ENCODE measurements around the gene ZNF326. TPM values are rescaled to one million over a fixed set of nuclear protein-coding genes. Genes with fewer than 3 reads are reported as not detected.
"Not testable (repeated sequence)": the region's sequence is repeated elsewhere in the genome, so short reads cannot be mapped to it uniquely, and the experiment has no call there.

Gene ZNF326
- total RNA-seq, 4 donors from 2014 or later: 7.9 to 25.3 (median 18.8) TPM

DNA sequence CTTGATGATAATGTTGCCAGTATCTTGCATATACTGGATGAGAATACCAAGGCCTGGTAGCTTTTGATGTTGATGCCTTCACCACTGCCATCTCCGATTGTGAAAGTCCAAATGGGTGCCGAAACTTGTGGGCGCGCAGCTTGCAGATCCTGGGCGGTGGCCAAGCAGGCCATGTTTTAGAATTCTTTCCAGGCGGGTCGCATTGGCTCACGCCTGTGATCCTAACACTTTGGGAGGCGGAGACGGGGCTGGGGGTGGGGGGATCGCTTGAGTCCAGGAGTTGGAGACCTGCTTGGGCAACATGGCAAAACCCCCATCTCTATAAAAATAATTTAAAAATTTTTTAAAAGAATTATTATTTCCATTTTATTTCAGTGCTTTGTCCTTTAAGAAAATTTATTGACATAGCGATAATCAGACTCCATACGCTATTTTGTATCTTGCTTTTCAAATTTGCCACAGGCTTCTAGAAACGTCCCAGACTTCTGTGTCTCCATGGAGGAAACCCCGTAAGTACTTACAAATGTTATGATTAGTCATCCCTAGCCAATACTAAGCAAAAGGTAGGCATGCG is 592 bp upstream of the ZNF326 start:
- Histone ChIP-seq H3K27ac (peak overlapping the region; percentile 95 to 99 (median 98)), H3K4me1 (peaks cover 9 to 70% (median 19%) of the 10 kb centered on the region in 3 donors), H3K27me3 (no peaks in the 10 kb centered on the region), H3K9me3 (no peaks in the 10 kb centered on the region), H3K36me3 (peaks cover 0 to 3% (median 0%) of the 10 kb centered on the region in 3 donors), H3K4me3 (peak overlapping the region; percentile 76 to 93 (median 89))
- no peak for DNase-seq
- TF ChIP-seq, protein P1, sequence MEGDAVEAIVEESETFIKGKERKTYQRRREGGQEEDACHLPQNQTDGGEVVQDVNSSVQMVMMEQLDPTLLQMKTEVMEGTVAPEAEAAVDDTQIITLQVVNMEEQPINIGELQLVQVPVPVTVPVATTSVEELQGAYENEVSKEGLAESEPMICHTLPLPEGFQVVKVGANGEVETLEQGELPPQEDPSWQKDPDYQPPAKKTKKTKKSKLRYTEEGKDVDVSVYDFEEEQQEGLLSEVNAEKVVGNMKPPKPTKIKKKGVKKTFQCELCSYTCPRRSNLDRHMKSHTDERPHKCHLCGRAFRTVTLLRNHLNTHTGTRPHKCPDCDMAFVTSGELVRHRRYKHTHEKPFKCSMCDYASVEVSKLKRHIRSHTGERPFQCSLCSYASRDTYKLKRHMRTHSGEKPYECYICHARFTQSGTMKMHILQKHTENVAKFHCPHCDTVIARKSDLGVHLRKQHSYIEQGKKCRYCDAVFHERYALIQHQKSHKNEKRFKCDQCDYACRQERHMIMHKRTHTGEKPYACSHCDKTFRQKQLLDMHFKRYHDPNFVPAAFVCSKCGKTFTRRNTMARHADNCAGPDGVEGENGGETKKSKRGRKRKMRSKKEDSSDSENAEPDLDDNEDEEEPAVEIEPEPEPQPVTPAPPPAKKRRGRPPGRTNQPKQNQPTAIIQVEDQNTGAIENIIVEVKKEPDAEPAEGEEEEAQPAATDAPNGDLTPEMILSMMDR (IDR thresholded peaks at IDR 0.05): no peak
- TF ChIP-seq POLR2A (IDR thresholded peaks at IDR 0.05): no peak
- intact Hi-C loops (cut with DNase I): no loop called here
- WGBS, 2 donors: 66 to 67% methylated on average over 16 of the region's 16 CpGs

- no peak for DNase-seq
- peaks cover 9 to 72% (median 22%) of the 10 kb centered on the region in 3 donors for H3K4me1 ChIP-seq
- H3K4me3 ChIP-seq: peak overlapping the region; percentile 76 to 93 (median 89)
- H3K36me3 ChIP-seq: peaks cover 0 to 18% (median 0%) of the 10 kb centered on the region in 3 donors
- peak overlapping the region; percentile 95 to 99 (median 98) for H3K27ac ChIP-seq
- no peaks in the 10 kb centered on the region for H3K27me3 ChIP-seq
- TF ChIP-seq POLR2A (IDR thresholded peaks at IDR 0.05): no peak
- TF ChIP-seq, protein P1 (IDR thresholded peaks at IDR 0.05): no peak
- 2 to 4% methylated on average over 15 of the region's 15 CpGs for WGBS, 2 donors
- intact Hi-C loops (cut with DNase I): no loop called here
- H3K9me3 ChIP-seq: no peaks in the 10 kb centered on the region
These were observed 914 bp downstream of the ZNF326 start for GRCh38 chr1:89995598-89996449.

DNA sequence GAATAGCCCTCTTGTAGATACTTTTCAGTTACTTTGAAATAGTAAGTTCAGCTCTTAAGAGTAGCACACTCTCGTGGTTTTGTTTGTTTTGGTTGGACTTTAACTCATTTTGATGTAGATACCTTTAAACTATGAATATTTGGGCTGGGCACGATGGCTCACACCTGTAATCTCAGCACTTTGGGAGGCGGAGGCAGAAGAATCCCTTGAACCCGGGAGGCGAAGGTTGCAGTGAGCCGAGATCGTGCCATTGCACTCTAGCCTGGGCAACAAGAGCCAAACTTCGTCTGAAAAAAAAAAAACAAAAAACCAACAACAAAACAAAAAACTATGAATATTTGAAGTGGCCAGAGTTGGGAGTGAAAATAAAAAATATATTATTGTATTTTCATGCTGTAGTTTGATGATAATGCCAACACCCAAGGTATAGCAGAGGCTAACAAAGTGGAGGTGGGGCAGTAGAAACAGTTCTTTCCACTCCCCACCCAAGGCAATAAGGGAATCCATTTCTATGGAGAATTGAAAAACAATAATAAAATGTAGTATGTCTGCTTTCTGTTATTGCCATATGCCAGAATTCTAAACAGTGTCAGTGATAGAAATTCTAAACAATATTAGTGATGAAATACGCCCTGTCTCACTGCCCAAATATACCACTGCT is 1.7 kb downstream of the ZNF326 start:
- Histone ChIP-seq H3K36me3 (peaks cover 0 to 25% (median 0%) of the 10 kb centered on the region in 3 donors), H3K27me3 (no peaks in the 10 kb centered on the region), H3K4me3 (peak overlapping the region; percentile 6 to 91 (median 82)), H3K9me3 (no peaks in the 10 kb centered on the region), H3K27ac (peak overlapping the region in 3 of 4 donors; percentile 95 to 99 (median 98)), H3K4me1 (peaks cover 9 to 72% (median 22%) of the 10 kb centered on the region in 3 donors)
- WGBS, 2 donors: 28 to 39% methylated on average over 9 of the region's 9 CpGs
- intact Hi-C loops (cut with DNase I): no loop called here
- TF ChIP-seq, protein P1 (IDR thresholded peaks at IDR 0.05): no peak
- no peak for TF ChIP-seq POLR2A (IDR thresholded peaks at IDR 0.05)
- DNase-seq: no peak

DNA sequence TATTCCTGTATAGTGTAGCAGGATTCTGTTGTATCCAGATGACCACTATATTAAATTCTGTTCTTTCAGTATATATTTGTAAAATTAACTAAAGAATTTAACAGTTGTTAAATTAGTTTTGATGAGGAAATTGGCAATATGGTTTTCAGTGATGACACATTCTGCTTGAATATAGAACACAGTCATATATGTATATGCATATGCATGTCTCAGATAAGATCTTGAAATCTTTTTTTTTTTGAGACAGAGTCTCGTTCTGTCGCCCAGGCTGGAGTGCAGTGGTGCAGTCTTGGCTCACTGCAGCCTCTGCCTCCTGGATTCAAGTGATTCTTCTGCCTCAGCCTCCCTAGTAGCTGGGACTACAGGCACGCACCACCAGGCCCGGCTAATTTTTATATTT is 2.2 kb downstream of the ZNF326 start:
- intact Hi-C loops (cut with DNase I); H3K9me3 ChIP-seq; H3K27me3 ChIP-seq; DNase-seq: not testable (repeated sequence)
- peak overlapping the region in 1 of 4 donors; percentile 98 for H3K27ac ChIP-seq
- peaks cover 9 to 72% (median 22%) of the 10 kb centered on the region in 3 donors for H3K4me1 ChIP-seq
- WGBS, 2 donors: 82 to 92% methylated on average over 4 of the region's 4 CpGs
- H3K4me3 ChIP-seq: peak overlapping the region in 3 of 4 donors; percentile 76 to 91 (median 87)
- H3K36me3 ChIP-seq: peaks cover 0 to 25% (median 0%) of the 10 kb centered on the region in 3 donors

DNA sequence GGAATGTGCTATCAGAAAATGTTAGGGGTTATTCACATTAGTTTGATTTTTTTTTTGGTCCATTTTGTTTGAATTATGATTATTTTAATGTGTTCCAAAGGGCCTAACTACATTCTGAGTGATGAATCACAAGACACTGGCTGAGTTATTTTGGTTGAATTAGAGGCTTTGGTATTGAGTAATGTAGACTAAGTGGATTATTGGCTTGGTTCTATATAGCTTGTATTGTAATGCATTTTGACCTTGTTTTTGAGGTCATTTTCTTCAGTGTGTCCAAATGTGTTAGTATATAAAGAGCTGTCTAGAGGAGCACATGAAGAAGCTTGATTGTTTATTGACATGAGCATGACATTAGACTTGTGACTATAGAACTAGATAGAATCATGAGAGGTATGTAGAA is 3.4 kb downstream of the ZNF326 start:
- peaks cover 9 to 81% (median 24%) of the 10 kb centered on the region in 3 donors for H3K4me1 ChIP-seq
- no peaks in the 10 kb centered on the region for H3K9me3 ChIP-seq
- TF ChIP-seq, protein P1 (IDR thresholded peaks at IDR 0.05): no peak
- TF ChIP-seq POLR2A (IDR thresholded peaks at IDR 0.05): no peak
- intact Hi-C loops (cut with DNase I): no loop called here
- peaks cover 0 to 25% (median 0%) of the 10 kb centered on the region in 3 donors for H3K36me3 ChIP-seq
- H3K27me3 ChIP-seq: no peaks in the 10 kb centered on the region
- peak overlapping the region in 2 of 4 donors; percentile 15 to 27 for H3K27ac ChIP-seq
- H3K4me3 ChIP-seq: no peak overlapping the region
- no peak for DNase-seq

Measured in esophagus squamous epithelium (tissue), 5 donors.